ENCODE measurements around the gene SLC25A39. TPM values are rescaled to one million over a fixed set of nuclear protein-coding genes. Genes with fewer than 3 reads are reported as not detected.

The SLC25A39 gene
- total RNA-seq, 2 experiments from 2014 or later: 171 to 176 TPM

- ChIA-PET CTCF (interaction anchor here (1.6 to 2.0 kb wide), 2 partner anchors 28 to 102 kb away, joined by 4 read pairs; no protein-coding TSS in a partner anchor), POLR2A (interaction anchor here (1.6 to 2.7 kb wide), 3 partner anchors 103 to 114 kb away, joined by 4 to 15 read pairs (median 9); partner anchors contain the start of gene UBTF)
Observed at GRCh38 chr17:44323359-44324091, 1.1 kb downstream of the SLC25A39 start.

GRCh38 chr17:44322236-44322895 lies 2.3 kb downstream of the SLC25A39 start:
- ChIA-PET POLR2A (no interaction called here), CTCF (interaction anchor here (2.0 to 2.3 kb wide), 2 partner anchors 9 to 29 kb away, joined by 4 to 6 read pairs; no protein-coding TSS in a partner anchor)

- ChIA-PET POLR2A (interaction anchor here (1.5 kb wide), 1 partner anchor 100 kb away, joined by 3 read pairs; no protein-coding TSS in a partner anchor), CTCF (interaction anchor here (1.5 to 2.3 kb wide), 2 partner anchors 10 to 112 kb away, joined by 3 to 6 read pairs; no protein-coding TSS in a partner anchor)
Observed at GRCh38 chr17:44321246-44322120, 3.1 kb downstream of the SLC25A39 start.

GRCh38 chr17:44320066-44320465 lies 4.6 kb downstream of the SLC25A39 start:
- CTCF ChIA-PET: interaction anchor here (0.6 to 2.3 kb wide), 3 partner anchors 11 to 1345 kb away, joined by 3 to 6 read pairs (median 4); no protein-coding TSS in a partner anchor
- POLR2A ChIA-PET: interaction anchor here (1.5 kb wide), 1 partner anchor 98 kb away, joined by 3 read pairs; no protein-coding TSS in a partner anchor

GRCh38 chr17:44318077-44318892 lies 6.3 kb downstream of the SLC25A39 start:
- ChIA-PET CTCF (no interaction called here), POLR2A (interaction anchor here (1.7 kb wide), 1 partner anchor 101 kb away, joined by 4 read pairs; no protein-coding TSS in a partner anchor)

GRCh38 chr17:44317545-44317944 lies 7.1 kb downstream of the SLC25A39 start:
- POLR2A ChIA-PET: interaction anchor here (1.1 to 1.7 kb wide), 3 partner anchors 8 to 101 kb away, joined by 3 to 4 read pairs (median 4); partner anchors contain the start of gene GRN
- CTCF ChIA-PET: no interaction called here

- ChIA-PET POLR2A (interaction anchor here (0.6 to 1.2 kb wide), 5 partner anchors 9 to 99 kb away, joined by 3 to 8 read pairs (median 3); partner anchors contain the start of gene GRN), CTCF (interaction anchor here (0.6 to 1.4 kb wide), 3 partner anchors 9 to 274 kb away, joined by 3 read pairs; partner anchors contain the start of gene SLC25A39)
Observed at GRCh38 chr17:44315760-44316731, 8.6 kb downstream of the SLC25A39 start.

GRCh38 chr17:44314869-44315661 lies 9.6 kb downstream of the SLC25A39 start:
- CTCF ChIA-PET: interaction anchor here (1.4 to 1.8 kb wide), 2 partner anchors 104 to 105 kb away, joined by 3 to 5 read pairs; no protein-coding TSS in a partner anchor
- POLR2A ChIA-PET: interaction anchor here (0.6 to 0.9 kb wide), 2 partner anchors 10 to 98 kb away, joined by 3 read pairs; partner anchors contain the start of gene SLC25A39

- CTCF ChIA-PET: interaction anchor here (0.7 to 1.8 kb wide), 2 partner anchors 62 to 105 kb away, joined by 3 to 5 read pairs; no protein-coding TSS in a partner anchor
- POLR2A ChIA-PET: interaction anchor here (0.9 kb wide), 1 partner anchor 10 kb away, joined by 3 read pairs; the partner anchor contains the start of gene SLC25A39
Observed at GRCh38 chr17:44314524-44314868, 10.1 kb downstream of the SLC25A39 start.

- ChIA-PET POLR2A (no interaction called here), CTCF (interaction anchor here (0.6 to 1.8 kb wide), 4 partner anchors 37 to 507 kb away, joined by 3 to 5 read pairs (median 4); no protein-coding TSS in a partner anchor)
Observed at GRCh38 chr17:44314031-44314430, 10.6 kb downstream of the SLC25A39 start.

GRCh38 chr17:44312396-44313104 lies 12.1 kb downstream of the SLC25A39 start:
- ChIA-PET POLR2A (no interaction called here), CTCF (no interaction called here)

GRCh38 chr17:44311562-44312181 lies 13.0 kb downstream of the SLC25A39 start:
- ChIA-PET CTCF (no interaction called here), POLR2A (interaction anchor here (0.5 kb wide), 1 partner anchor 130 kb away, joined by 3 read pairs; no protein-coding TSS in a partner anchor)

- ChIA-PET POLR2A (no interaction called here), CTCF (no interaction called here)
Observed at GRCh38 chr17:44310609-44311376, 13.8 kb downstream of the SLC25A39 start.

- POLR2A ChIA-PET: no interaction called here
- CTCF ChIA-PET: no interaction called here
Observed at GRCh38 chr17:44310188-44310587, 14.4 kb downstream of the SLC25A39 start.

Measured in activated CD8-positive, alpha-beta memory T cell treated with anti-CD3 and anti-CD28 coated beads for 36 hours (primary cell).